ENCODE results near the gene PTGER1. TPM values are rescaled to one million over a fixed set of nuclear protein-coding genes. Genes with fewer than 3 reads are reported as not detected.

PTGER1 gene
- total RNA-seq, result 1 to 10 TPM in 1 of 3 donors, under 1 TPM in 1, not detected in 1; 0.48 to 1.3 TPM

GRCh38 chr19:14475251-14476073 lies at the start of gene PTGER1:
Gene PTGER1 (minus strand): TSS chr19:14475354. CDS start chr19:14474320, 1,034 bp downstream.
- DNase-seq (ENCODE audit: low spot score in 2 of 2), result no peak
- Histone ChIP-seq H3K9me3 (no peaks in the 10 kb centered on the region), H3K27ac (peak within 1 kb of the TSS in 1 of 2 donors; percentile 32), H3K36me3 (peaks cover 5% of the 10 kb centered on the region), H3K4me3 (peak within 1 kb of the TSS in 1 of 3 donors; percentile 44), H3K27me3 (peaks cover 0 to 3% of the 10 kb centered on the region in 2 donors), H3K4me1 (peaks cover 7% of the 10 kb centered on the region in 2 donors)
- TF ChIP-seq POLR2AphosphoS5 (IDR thresholded peaks at IDR 0.05) (no peak), POLR2A (IDR thresholded peaks at IDR 0.05) (no peak)
- TF ChIP-seq, protein P1, sequence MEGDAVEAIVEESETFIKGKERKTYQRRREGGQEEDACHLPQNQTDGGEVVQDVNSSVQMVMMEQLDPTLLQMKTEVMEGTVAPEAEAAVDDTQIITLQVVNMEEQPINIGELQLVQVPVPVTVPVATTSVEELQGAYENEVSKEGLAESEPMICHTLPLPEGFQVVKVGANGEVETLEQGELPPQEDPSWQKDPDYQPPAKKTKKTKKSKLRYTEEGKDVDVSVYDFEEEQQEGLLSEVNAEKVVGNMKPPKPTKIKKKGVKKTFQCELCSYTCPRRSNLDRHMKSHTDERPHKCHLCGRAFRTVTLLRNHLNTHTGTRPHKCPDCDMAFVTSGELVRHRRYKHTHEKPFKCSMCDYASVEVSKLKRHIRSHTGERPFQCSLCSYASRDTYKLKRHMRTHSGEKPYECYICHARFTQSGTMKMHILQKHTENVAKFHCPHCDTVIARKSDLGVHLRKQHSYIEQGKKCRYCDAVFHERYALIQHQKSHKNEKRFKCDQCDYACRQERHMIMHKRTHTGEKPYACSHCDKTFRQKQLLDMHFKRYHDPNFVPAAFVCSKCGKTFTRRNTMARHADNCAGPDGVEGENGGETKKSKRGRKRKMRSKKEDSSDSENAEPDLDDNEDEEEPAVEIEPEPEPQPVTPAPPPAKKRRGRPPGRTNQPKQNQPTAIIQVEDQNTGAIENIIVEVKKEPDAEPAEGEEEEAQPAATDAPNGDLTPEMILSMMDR (IDR thresholded peaks at IDR 0.05), result no peak
- intact Hi-C loops (cut with DNase I; ENCODE audit: low total_unique reads), result no loop called here

- intact Hi-C loops (cut with DNase I; ENCODE audit: low total_unique reads), result no loop called here
- H3K36me3 ChIP-seq, result peaks cover 3% of the 10 kb centered on the region
- no peak overlapping the region for H3K4me3 ChIP-seq
- H3K4me1 ChIP-seq, result peaks cover 7 to 15% of the 10 kb centered on the region in 2 donors
- TF ChIP-seq POLR2A (IDR thresholded peaks at IDR 0.05) (no peak), POLR2AphosphoS5 (IDR thresholded peaks at IDR 0.05) (no peak)
- TF ChIP-seq, protein P1 (IDR thresholded peaks at IDR 0.05), result no peak
- no peaks in the 10 kb centered on the region for H3K27me3 ChIP-seq
- H3K27ac ChIP-seq, result peak overlapping the region; percentile 99 to 100
- no peak for DNase-seq (ENCODE audit: low spot score in 2 of 2)
- no peaks in the 10 kb centered on the region for H3K9me3 ChIP-seq
Observed at GRCh38 chr19:14520543-14520942, 45.4 kb upstream of the PTGER1 start.

DNA sequence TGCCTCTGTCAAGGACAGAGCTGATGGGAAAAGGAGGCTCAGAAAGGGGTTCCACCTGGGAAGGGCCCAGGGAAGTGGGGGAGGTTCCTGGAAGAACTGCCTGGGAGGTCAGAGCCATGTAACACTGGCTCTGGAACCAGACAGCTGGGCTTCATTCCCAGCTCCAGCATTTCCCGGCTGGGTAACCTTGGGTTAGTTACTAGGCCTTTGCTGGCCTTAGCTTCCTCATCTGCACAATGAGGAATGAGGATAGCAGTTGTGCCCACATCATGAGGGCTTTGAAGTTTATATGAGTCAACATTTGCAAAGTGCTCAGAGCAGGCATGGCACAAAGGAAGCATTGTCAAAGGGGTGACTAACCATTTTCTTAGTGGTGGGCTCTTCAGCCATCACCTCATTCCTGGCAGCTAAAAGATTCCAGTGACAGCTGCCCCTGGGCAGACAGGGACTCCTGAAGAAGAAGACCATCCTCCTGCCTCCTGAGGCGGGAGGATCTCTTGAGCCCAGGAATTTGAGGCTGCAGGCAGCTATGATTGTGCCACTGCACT lies 44.8 kb upstream of the PTGER1 start:
- Histone ChIP-seq H3K4me3 (no peak overlapping the region), H3K36me3 (peaks cover 5% of the 10 kb centered on the region), H3K4me1 (peaks cover 7 to 17% of the 10 kb centered on the region in 2 donors), H3K27me3 (no peaks in the 10 kb centered on the region), H3K9me3 (no peaks in the 10 kb centered on the region), H3K27ac (peak overlapping the region; percentile 99 to 100)
- TF ChIP-seq, protein P1 (IDR thresholded peaks at IDR 0.05), result no peak
- no peak for TF ChIP-seq POLR2AphosphoS5 (IDR thresholded peaks at IDR 0.05)
- intact Hi-C loops (cut with DNase I; ENCODE audit: low total_unique reads), result no loop called here
- no peak for DNase-seq (ENCODE audit: low spot score in 2 of 2)

DNA sequence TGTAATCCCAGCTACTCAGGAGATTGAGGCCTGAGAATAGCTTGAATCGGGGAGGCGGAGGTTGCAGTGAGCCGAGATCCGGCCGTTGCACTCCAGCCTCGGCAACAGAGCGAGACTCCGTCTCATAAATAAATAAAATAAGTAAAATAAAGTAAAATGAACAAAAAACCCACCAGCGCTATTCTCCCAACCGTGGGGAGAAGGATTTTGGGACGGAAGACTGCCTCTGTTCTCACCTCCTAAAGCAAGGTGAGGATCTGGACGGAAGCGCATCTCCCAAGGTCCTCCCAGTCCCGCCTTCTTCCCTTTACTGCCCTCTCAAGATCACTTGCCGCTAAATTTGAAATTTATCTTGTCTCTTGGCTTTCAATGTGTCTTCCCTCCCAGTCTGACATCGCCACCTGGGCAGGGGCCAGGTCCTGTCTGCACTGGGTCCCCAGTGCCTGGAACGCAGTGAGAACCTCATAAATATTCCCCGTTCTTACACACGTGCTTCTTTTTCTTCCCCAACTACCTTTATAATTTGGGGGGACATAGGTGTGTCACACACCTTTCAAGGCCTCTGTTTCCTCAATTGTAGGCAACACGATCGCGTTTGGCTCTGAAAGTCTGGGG lies 44.2 kb upstream of the PTGER1 start:
- H3K27ac ChIP-seq, result peak overlapping the region; percentile 99 to 100
- peaks cover 7 to 17% of the 10 kb centered on the region in 2 donors for H3K4me1 ChIP-seq
- peaks cover 5% of the 10 kb centered on the region for H3K36me3 ChIP-seq
- intact Hi-C loops (cut with DNase I; ENCODE audit: low total_unique reads), result no loop called here
- DNase-seq (ENCODE audit: low spot score in 2 of 2), result no peak
- no peaks in the 10 kb centered on the region for H3K9me3 ChIP-seq
- TF ChIP-seq POLR2AphosphoS5 (IDR thresholded peaks at IDR 0.05) (no peak), POLR2A (IDR thresholded peaks at IDR 0.05) (no peak)
- TF ChIP-seq, protein P1 (IDR thresholded peaks at IDR 0.05), result no peak
- no peaks in the 10 kb centered on the region for H3K27me3 ChIP-seq
- H3K4me3 ChIP-seq, result peak overlapping the region in 1 of 3 donors; percentile 89

Measured in breast epithelium (tissue), 4 donors.